GM12864 (cell line): ENCODE measurements around the gene ELK4.
A peak's percentile ranks its signal among the peaks of the same experiment; 100 is the strongest.

Experiments
- DNase-seq: peaks from one replicate; pipeline ENCODE4 v3.0.0-alpha.2; 2011; ENCODE audit warnings: low read depth
- H3K4me3 ChIP-seq: 2 replicates; pipeline ENCODE4 v1.5.1; 2011; ENCODE audit warnings: mild to moderate bottlenecking, low read depth, low read length, control low read depth
- TF ChIP-seq, protein P1 (sequence below): IDR thresholded peaks from 2 replicates; pipeline ENCODE4 v1.5.1; 2011; ENCODE audit warnings: low read depth, mild to moderate bottlenecking, moderate library complexity, low read length, control low read depth, inconsistent platforms; ENCODE audit errors: missing control alignments

The ELK4 gene

DNA sequence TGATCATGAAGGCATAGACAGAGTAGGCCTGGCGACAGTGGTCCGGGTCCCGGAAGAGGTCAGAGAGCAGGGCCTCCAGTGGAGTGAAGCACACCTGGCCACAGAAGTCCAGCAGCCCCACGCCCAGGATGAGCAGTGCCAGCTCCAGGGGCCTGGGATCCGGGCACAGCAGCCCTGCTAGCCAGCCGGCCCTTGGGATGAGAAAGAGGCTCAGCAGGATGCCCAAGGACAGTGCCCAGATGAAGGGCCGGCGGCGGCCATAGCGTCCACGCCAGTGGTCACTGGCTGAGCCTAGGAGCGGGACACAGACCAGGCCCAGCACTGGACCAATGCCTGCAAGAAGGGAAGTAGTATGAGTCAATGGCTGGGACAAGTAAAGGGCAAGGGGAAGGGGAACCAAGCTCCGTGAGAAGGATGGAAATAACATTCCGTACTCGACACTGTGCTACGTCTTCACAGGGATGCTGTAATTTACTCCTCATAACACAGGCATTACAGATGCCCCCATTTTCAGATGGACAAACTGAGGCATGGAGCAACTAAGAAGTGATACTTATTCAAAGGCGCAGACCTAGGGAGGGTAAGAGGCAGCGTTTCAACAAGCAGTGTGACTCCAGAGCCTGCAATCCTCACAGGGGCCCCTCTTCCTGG, 31.6 kb upstream of the ELK4 start:
- DNase-seq: no peak
- TF ChIP-seq, protein P1, sequence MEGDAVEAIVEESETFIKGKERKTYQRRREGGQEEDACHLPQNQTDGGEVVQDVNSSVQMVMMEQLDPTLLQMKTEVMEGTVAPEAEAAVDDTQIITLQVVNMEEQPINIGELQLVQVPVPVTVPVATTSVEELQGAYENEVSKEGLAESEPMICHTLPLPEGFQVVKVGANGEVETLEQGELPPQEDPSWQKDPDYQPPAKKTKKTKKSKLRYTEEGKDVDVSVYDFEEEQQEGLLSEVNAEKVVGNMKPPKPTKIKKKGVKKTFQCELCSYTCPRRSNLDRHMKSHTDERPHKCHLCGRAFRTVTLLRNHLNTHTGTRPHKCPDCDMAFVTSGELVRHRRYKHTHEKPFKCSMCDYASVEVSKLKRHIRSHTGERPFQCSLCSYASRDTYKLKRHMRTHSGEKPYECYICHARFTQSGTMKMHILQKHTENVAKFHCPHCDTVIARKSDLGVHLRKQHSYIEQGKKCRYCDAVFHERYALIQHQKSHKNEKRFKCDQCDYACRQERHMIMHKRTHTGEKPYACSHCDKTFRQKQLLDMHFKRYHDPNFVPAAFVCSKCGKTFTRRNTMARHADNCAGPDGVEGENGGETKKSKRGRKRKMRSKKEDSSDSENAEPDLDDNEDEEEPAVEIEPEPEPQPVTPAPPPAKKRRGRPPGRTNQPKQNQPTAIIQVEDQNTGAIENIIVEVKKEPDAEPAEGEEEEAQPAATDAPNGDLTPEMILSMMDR: no peak
- H3K4me3 ChIP-seq: no peak overlapping the region

DNA sequence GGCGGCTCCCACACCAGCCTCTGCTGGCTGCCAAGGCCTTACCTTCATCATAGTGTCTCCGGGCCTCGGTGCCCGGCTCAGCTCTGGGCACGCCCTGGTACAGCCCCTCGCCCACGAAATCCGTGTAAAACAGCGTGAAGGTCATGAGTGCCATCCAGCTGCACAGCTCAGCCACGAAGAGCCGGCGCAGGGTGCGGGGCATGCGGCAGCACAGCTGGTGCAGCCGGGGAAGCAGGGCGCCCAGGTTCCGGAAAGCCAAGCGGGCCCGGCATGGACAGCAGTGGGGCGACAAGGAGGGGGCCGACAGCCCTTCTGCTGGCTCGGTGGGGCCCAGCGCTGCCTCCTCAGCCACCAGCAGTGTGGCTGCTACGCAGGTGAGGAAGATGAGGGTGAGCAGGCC, 31.0 kb upstream of the ELK4 start:
- H3K4me3 ChIP-seq: no peak overlapping the region
- DNase-seq: no peak
- TF ChIP-seq, protein P1: no peak

DNA sequence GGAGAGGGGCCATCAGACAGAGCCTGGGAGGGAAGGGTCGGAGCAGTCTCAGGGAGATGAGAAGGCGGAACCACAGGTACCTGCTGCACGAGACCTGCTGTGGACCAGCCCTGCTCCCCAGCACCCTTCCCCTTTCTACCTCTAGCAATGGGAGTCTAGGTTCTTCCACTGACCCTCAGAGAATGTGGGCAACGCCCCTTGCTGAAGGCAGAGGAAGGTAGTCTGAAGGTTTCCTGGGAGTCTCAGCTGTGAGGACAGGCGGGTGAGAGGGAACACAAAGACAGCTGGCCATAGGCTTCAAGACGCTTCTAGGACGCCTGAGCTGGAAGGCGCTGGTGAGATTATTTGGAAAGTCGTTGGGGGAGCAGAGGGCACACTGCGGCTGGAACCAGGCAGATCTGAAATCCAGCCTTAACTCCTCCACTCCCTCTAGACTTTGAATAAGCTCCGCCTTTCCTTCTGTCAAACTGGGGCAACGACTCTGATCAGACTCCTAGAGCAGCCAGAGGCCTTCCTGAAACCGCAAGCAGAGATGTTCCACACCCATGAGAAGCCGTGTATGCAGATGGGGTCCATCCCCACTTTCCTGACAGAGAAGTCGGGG, 30.4 kb upstream of the ELK4 start:
- DNase-seq: no peak
- no peak overlapping the region for H3K4me3 ChIP-seq
- TF ChIP-seq, protein P1: no peak

GRCh38 chr1:205661429-205662134, 29.8 kb upstream of the ELK4 start:
- no peak overlapping the region for H3K4me3 ChIP-seq
- TF ChIP-seq, protein P1: no peak
- DNase-seq: no peak

DNA sequence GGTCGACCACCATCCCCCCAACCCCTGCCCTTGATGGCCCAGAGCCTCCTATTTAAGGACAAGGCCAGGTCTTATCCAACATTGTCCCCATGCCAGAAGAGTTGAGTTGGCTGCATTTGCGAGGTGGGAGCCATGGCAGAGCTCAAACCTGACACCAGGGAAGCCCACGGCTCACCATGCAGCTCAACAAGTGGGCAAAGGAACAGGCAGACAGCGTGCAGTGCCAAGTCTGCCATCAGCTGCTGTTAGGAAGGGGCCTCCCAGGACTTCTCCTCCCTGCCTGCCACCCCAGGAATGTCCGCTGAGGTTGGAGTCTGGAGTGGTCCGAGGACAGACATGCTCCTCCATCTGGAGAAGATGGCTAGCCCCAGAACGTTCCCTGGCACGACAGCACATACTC, 28.6 kb upstream of the ELK4 start:
- DNase-seq: no peak
- H3K4me3 ChIP-seq: no peak overlapping the region
- TF ChIP-seq, protein P1: no peak

- no peak for DNase-seq
These were observed 27.3 kb upstream of the ELK4 start for GRCh38 chr1:205658943-205659581.

More at GRCh38 chr1:205658943-205659581, 27.3 kb upstream of the ELK4 start:
- TF ChIP-seq, protein P1: peak; percentile 90
- H3K4me3 ChIP-seq: no peak overlapping the region
